KOPT-K1 (cell line): ENCODE results near the gene CFAP97D2.
"Not testable (repeated sequence)": the region's sequence is repeated elsewhere in the genome, so short reads cannot be mapped to it uniquely, and the experiment has no call there.

Source experiments
- H3K27ac ChIP-seq: fragments of 200-600 bp; sonication (generic); 2 replicates; pipeline ENCODE4 v1.5.1; 2016; ENCODE audit warnings: antibody characterized with exemption, mild to moderate bottlenecking, low read depth, low read length; ENCODE audit not compliant: poor library complexity, severe bottlenecking
- H3K36me3 ChIP-seq: fragments of 200-600 bp; sonication (generic); 2 replicates; pipeline ENCODE4 v1.5.1; 2017; ENCODE audit warnings: antibody characterized with exemption, mild to moderate bottlenecking, low read length, moderate library complexity; ENCODE audit not compliant: insufficient read depth
- H3K9me3 ChIP-seq: fragments of 200-600 bp; sonication (generic); 2 replicates; pipeline ENCODE4 v1.5.1; 2017; ENCODE audit warnings: antibody characterized with exemption, low read length, mild to moderate bottlenecking; ENCODE audit not compliant: insufficient read depth, poor library complexity, severe bottlenecking

Gene CFAP97D2

DNA sequence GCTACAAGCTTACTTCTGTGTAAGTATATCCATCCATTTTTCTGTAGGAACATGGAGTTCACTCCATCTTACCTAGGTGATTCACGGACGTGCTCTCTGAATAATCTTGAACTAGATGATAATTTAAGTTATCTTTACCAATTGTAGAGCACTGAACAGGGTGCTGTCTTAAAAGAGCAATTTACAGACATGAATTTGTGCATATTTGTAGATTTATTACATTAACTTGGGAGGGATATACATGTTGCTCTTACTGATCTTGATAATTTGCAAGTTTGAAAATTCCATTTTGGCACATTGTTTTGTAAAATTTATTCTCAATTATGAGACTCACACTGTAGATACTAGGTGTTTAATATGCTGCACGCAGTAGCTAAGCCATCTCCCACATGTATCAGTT, 64.9 kb downstream of the CFAP97D2 start:
- H3K36me3 ChIP-seq: peaks cover 100% of the 10 kb centered on the region
- no peak overlapping the region for H3K27ac ChIP-seq
- no peaks in the 10 kb centered on the region for H3K9me3 ChIP-seq

DNA sequence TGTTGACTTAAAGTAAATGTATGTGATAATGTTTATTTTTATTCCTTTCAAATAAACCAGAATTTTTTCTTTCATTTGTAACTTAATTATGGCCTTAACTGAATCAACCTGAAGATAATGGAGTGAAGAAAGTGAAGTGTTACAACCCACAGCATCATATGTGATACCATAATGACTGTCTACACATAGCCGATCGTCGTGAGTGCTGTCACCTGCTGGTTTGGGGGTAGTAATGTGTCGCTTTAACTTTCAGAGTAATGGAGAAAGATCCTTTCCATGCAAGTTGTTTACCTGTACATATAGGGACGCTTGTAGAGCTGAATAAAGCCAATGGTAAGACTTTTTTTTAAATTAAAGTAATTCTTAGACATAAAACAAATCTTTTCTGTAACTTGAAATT, 65.6 kb downstream of the CFAP97D2 start:
- H3K27ac ChIP-seq: no peak overlapping the region
- no peaks in the 10 kb centered on the region for H3K9me3 ChIP-seq
- peaks cover 100% of the 10 kb centered on the region for H3K36me3 ChIP-seq

DNA sequence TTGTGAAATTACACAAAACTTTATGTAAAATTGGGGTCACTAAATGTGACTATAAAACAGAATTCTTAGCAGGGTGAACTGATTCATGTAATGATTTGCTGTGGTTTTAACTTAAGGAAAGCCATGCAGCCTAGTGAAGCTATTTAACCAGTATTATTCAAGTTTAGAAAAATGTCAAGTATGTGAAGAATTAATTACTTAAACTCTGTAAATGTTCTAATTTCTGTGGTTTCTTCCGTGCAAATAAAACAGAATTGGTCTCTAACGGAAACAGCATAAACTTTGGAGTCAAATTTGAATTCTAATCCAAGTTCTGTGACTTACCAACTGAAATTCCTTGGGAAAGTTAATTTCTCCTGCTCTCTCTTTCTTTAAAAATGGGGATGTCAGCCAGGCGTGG, 69.0 kb downstream of the CFAP97D2 start:
- H3K9me3 ChIP-seq: no peaks in the 10 kb centered on the region
- H3K36me3 ChIP-seq: peaks cover 100% of the 10 kb centered on the region
- H3K27ac ChIP-seq: no peak overlapping the region

DNA sequence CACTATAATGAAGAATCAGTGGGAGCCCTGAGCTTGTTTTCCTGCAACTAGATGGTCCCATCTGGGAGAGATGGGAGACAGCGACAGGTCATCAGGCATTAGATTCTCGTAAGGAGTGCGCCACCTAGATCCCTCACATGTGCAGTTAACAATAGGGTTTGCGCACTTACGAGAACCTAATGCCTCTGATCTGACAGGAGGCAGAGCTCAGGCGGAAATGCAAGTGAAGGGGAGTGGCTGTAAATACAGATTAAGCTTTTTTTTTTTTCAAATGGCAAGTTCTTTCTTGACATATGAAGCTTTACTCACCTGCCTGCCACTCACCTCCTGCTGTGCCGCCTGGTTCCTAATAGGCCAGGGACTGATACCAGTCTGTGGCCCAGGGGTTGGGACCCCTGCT, 70.0 kb downstream of the CFAP97D2 start:
- peaks cover 100% of the 10 kb centered on the region for H3K36me3 ChIP-seq
- H3K27ac ChIP-seq: no peak overlapping the region
- no peaks in the 10 kb centered on the region for H3K9me3 ChIP-seq

DNA sequence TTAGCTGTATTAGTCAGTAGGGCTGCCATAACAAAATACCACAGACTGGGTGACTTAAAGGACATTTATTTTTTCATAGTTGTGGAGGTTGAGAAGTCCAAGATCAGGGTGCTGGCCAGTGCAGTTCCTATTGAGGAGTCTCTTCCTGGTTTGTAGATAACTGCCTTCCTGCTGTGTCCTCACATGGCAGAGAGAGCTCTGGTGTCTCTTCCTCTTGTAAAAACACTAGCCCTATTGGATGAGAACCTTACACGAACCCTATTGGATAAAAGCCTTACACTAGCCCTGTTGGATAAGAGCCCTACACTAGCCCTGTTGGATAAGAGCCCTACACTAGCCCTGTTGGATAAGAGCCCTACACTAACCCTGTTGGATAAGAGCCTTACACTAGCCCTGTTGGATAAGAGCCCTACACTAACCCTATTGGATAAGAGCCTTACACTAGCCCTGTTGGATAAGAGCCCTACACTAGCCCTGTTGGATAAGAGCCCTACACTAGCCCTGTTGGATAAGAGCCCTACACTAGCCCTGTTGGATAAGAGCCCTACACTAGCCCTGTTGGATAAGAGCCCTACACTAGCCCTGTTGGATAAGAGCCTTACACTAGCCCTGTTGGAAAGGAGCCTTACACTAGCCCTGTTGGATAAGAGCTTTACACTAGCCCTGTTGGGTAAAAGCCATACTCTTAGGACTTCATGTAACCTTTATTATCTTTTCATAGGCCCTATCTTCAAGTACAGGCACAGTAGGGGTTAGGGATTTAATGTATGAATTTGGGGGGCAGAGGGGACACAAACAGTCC, 72.8 kb downstream of the CFAP97D2 start:
- not testable (repeated sequence) for H3K9me3 ChIP-seq, H3K27ac ChIP-seq
- peaks cover 100% of the 10 kb centered on the region for H3K36me3 ChIP-seq

DNA sequence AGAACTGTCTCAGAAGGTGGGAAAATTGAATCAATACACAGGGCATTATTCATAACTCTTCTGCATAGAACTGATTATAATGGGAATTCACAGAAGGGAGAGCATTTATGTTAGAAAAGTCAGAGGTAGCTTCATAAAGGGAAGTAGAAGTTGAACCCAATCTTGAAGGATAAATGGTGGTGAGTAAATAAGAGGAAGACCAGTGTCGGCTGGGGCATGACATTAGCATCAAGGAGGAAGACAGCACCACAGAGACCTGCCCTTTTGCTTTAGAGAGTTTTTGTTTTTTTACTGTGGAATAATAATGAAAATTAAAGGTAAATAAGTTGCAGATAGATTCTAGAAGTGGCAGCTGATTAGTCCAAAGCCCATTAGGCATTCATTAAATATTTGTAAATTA, 77.5 kb downstream of the CFAP97D2 start:
- Histone ChIP-seq H3K36me3 (peaks cover 100% of the 10 kb centered on the region), H3K27ac (no peak overlapping the region), H3K9me3 (no peaks in the 10 kb centered on the region)

DNA sequence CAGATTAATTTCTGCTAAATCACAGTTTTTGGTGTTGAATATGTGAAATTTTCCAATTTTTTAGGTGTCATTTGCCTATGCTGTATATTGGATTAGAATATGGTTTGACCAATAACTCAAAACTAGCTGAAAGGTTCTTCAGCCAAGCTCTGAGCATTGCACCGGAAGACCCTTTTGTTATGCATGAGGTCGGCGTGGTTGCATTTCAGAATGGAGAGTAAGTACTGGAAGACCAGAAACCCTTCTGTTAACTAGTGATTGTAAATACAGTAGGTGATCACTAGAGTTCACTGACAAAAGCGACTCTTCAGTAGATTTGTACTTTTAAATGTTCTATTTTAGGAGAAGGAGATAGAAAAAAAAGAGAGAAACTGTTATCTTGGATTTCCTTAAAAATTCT, 78.0 kb downstream of the CFAP97D2 start:
- Histone ChIP-seq H3K27ac (no peak overlapping the region), H3K36me3 (peaks cover 100% of the 10 kb centered on the region), H3K9me3 (no peaks in the 10 kb centered on the region)

DNA sequence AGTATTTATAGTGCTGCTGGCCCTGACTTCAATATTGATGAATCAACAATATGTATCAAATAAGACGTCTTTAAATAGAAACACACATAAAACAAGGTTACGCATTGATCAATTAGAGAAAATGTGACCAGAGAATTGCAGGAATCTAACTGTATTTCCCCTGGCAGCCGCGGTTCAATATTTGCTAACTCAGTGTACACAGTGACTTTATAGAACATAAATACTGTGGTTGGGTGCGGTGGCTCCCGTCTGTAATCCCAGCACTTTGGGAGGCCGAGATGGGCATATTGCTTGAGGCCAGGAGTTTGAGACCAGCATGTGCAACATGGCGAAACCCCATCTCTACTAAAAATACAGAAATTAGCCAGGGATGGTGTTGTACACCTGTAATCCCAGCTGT, 79.5 kb downstream of the CFAP97D2 start:
- no peak overlapping the region for H3K27ac ChIP-seq
- peaks cover 98% of the 10 kb centered on the region for H3K36me3 ChIP-seq
- no peaks in the 10 kb centered on the region for H3K9me3 ChIP-seq

DNA sequence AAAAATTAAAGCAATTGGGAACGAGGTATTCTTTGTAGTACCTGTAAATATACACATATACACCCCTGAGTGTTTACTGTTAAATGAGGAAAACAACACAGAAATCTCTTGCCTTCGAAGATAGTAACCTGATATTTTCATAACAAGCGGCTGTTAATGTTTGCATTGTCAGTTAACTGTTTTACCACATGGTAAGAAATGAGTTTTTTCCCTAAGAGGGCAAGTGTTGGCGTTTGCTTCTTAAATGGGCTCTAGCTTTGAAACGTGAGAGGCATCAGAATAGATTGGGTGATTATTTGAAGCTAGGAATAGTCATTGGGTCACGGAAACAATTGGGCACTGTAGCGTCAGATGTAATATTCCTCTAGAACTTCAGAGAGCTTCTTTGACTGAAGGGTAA, 80.3 kb downstream of the CFAP97D2 start:
- H3K27ac ChIP-seq: no peak overlapping the region
- peaks cover 92% of the 10 kb centered on the region for H3K36me3 ChIP-seq
- no peaks in the 10 kb centered on the region for H3K9me3 ChIP-seq

DNA sequence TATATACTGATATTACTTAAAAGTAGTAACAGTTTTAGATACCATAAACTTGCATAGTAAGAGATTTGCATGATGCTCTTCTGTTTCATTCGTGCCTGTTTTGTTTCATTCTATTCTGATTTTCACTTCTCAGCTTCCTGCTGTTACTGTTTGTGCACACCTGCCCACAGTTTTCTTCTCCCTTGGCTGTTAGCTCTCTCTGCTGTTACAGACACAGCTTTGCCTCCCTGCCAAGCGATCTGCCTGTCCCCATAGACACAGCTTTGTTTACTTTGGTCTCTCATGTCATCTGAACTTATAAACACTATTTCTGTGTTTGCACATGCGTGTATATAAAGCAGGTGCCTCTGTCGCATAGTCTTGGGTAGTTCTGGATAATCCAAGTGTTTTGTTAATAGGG, 80.9 kb downstream of the CFAP97D2 start:
- peaks cover 92% of the 10 kb centered on the region for H3K36me3 ChIP-seq
- H3K27ac ChIP-seq: no peak overlapping the region
- H3K9me3 ChIP-seq: no peaks in the 10 kb centered on the region

DNA sequence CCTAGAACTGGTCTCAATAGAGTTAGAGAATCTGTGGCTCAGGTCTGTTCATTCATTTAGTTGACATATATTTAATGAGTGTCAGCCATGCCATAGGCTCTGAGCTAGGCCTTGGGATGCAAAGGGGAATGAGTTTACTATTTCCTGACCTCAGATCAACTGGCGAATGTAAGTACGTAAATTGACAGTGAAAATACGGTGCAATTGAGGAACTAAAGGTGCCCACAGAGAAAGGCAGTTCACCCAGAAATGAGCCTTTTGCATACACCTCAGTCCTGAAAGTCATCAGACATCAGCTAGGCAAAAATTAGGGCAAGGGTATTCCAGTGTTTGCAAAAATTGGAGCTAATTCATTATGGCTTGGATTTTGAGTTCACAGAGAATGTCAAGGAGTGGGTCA, 81.8 kb downstream of the CFAP97D2 start:
- no peak overlapping the region for H3K27ac ChIP-seq
- H3K36me3 ChIP-seq: peaks cover 92% of the 10 kb centered on the region
- H3K9me3 ChIP-seq: no peaks in the 10 kb centered on the region

DNA sequence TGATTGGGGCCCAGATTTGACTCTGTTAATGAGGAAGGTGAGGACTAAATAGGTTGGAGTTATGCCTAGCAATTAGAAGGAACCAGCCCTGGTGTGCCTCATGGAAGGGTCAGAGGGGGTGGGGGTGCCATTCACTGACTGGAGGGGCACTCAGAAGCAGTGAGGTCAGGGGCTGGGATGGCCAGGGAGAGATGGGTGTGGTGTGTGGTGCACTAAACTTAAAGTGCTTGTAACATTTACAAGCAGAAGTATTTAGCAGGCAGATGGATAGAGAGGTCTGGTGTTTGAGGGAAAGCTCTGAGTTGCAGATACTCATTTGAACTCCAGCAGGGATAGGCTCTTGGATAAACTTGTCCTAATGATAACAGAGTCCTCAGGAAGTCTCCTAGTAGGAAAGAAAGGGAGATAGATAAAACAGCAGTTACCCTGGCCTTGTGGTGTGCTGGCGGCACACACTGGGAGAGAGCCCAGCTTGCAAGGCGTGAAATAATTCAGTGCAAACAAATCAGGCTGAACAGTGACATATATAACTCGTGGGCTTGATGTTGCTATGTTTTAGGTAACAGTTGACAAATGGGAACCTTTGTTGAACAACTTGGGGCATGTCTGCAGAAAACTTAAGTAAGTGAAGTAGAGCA, 82.4 kb downstream of the CFAP97D2 start:
- H3K9me3 ChIP-seq: no peaks in the 10 kb centered on the region
- H3K36me3 ChIP-seq: peaks cover 92% of the 10 kb centered on the region
- no peak overlapping the region for H3K27ac ChIP-seq

DNA sequence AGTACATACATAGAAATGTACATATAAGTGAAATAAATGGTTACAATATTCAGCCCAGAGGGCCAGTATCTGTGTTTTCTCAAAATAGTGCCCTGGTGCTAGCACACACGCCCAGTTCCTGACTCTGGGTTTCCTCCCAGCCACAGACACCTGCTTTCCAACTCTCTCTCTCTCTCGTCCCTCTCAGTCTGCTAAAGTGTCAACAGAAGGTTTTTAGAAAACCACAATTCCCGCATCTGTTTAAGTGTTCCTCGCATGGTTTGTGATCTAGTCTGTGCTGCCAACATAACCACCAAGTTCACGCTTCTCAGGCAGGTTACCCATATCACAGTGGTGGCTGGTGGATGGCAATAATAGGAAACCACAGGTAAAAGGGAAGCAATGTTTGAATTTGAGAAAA, 84.5 kb downstream of the CFAP97D2 start:
- Histone ChIP-seq H3K36me3 (peaks cover 92% of the 10 kb centered on the region), H3K27ac (no peak overlapping the region), H3K9me3 (no peaks in the 10 kb centered on the region)

DNA sequence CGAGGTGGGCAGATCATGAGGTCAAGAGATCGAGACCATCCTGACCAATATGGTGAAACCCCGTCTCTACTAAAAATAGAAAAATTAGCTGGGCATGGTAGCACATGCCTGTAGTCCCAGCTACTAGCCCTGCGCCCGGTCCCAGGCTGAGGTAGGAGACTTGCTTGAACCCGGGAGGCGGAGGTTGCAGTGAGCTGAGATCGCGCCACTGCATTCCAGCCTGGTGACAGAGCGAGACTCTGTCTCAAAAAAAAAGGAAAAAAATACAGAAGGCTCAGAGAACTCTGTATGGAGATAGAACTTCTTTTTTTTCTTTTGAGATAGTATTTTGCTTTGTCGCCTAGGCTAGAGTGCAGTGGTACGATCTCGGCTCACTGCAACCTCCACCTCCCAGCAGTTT, 85.3 kb downstream of the CFAP97D2 start:
- H3K27ac ChIP-seq, H3K9me3 ChIP-seq: not testable (repeated sequence)
- peaks cover 92% of the 10 kb centered on the region for H3K36me3 ChIP-seq

DNA sequence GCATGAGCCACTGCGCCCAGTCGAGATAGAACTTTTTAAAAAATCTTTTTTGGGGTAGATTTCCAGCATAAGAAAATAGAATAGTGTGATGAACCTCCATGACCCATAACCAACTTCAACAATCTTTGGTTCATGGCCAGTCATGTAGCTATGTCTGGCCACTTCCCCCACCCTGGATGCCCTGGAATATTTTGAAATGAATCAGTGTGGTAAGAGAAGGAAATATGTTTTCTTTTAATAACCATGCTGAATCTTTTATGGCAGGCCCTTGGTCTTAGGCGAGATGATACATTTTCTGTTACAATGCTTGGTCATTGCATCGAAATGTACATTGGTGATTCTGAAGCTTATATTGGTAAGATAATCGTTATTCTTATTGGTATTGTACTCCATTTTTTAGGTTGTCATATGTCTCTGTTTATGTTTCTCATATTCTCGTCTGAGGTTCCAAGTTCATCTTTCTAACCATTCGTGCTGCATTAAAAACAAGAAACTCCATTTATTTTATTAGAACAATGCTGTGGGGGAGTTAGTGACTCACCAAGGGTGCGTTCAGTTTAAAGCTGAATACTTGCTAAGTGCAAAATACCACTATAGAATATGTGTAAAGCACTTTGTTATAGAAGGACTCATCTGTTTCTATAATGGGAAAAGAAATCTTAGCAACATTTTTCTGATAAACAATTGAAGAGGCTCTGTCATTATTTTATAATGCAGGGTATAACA, 86.0 kb downstream of the CFAP97D2 start:
- peaks cover 92% of the 10 kb centered on the region for H3K36me3 ChIP-seq
- H3K27ac ChIP-seq: no peak overlapping the region
- no peaks in the 10 kb centered on the region for H3K9me3 ChIP-seq
